ENCODE data around the gene SLC6A2. TPM values are rescaled to one million over a fixed set of nuclear protein-coding genes. Genes with fewer than 3 reads are reported as not detected.
"Not testable (repeated sequence)": the region's sequence is repeated elsewhere in the genome, so short reads cannot be mapped to it uniquely, and the experiment has no call there.

The SLC6A2 gene
- total RNA-seq: not detected in 3 replicates
- long read RNA-seq: 0 reads

- Mint-ChIP-seq H3K36me3 (ENCODE audit: low read depth) (peaks cover 3% of the 10 kb centered on the region), H3K4me3 (ENCODE audit: unreplicated experiment) (peak within 1 kb of the TSS; percentile 49), H3K27ac (ENCODE audit: unreplicated experiment) (no peak within 1 kb of the TSS), H3K9me3 (ENCODE audit: low read depth) (no peaks in the 10 kb centered on the region), H3K27me3 (ENCODE audit: low read depth) (peaks cover 43% of the 10 kb centered on the region), H3K4me1 (ENCODE audit: low read depth) (peaks cover 4% of the 10 kb centered on the region)
- peak; percentile 34 for TF ChIP-seq CTCF (IDR thresholded peaks at IDR 0.05)
- DNase-seq (ENCODE audit: low spot score): no peak
These were observed at the start of gene SLC6A2 for GRCh38 chr16:55655897-55656681. SLC6A2 (plus strand) TSS chr16:55655988; CDS start chr16:55656695, 707 bp downstream.

GRCh38 chr16:55613613-55614335, 42.0 kb upstream of the SLC6A2 start:
- Mint-ChIP-seq H3K9me3 (ENCODE audit: low read depth) (peaks cover 28% of the 10 kb centered on the region), H3K27ac (ENCODE audit: unreplicated experiment) (no peak overlapping the region), H3K27me3 (ENCODE audit: low read depth) (peaks cover 33% of the 10 kb centered on the region), H3K4me1 (ENCODE audit: low read depth) (no peaks in the 10 kb centered on the region), H3K4me3 (ENCODE audit: unreplicated experiment) (no peak overlapping the region), H3K36me3 (ENCODE audit: low read depth) (no peaks in the 10 kb centered on the region)
- DNase-seq (ENCODE audit: low spot score): no peak
- TF ChIP-seq CTCF (IDR thresholded peaks at IDR 0.05): no peak

DNA sequence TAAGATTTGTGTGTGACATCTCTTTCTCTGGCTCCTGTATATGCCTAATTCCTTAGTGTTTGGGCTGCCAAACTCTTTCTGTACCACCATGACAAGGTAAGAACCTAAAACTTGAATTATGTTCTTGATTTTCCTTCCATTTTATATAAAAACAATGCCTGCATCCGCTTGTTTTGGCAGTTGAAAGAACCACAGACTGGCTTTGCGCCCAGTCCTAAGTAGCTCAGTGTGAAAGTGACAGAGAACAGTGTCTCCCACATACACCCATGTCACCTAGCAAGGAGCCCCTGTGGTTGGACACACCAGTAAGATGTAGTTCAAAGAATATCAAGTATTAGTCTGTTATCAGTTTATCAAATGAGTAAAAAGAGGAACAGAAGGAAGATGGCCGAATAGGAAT, 40.7 kb upstream of the SLC6A2 start:
- H3K9me3 Mint-ChIP-seq (ENCODE audit: low read depth): peaks cover 20% of the 10 kb centered on the region
- no peak overlapping the region for H3K4me3 Mint-ChIP-seq (ENCODE audit: unreplicated experiment)
- H3K4me1 Mint-ChIP-seq (ENCODE audit: low read depth): no peaks in the 10 kb centered on the region
- DNase-seq (ENCODE audit: low spot score): no peak
- no peak for TF ChIP-seq CTCF (IDR thresholded peaks at IDR 0.05)
- H3K27me3 Mint-ChIP-seq (ENCODE audit: low read depth): peaks cover 30% of the 10 kb centered on the region
- H3K27ac Mint-ChIP-seq (ENCODE audit: unreplicated experiment): no peak overlapping the region
- no peaks in the 10 kb centered on the region for H3K36me3 Mint-ChIP-seq (ENCODE audit: low read depth)

DNA sequence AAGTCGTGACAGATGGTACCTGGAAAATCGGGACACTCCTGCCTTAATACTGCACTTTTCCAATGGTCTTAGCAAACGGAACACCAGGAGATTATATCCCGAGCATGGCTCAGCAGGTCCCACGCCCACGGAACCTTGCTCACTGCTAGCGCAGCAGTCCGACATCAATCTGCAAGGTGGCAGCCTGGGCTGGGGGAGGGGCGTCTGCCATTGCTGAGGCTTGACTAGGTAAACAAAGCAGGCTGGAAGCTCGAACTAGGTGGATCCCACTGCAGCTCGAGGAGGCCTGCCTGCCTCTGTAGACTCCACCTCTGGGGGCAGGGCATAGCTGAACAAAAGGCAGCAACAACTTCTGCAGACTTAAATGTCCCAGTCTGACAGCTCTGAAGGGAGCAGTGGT, 40.1 kb upstream of the SLC6A2 start:
- Mint-ChIP-seq H3K9me3 (ENCODE audit: low read depth) (peaks cover 19% of the 10 kb centered on the region), H3K27me3 (ENCODE audit: low read depth) (peaks cover 29% of the 10 kb centered on the region)
- not testable (repeated sequence) for DNase-seq (ENCODE audit: low spot score); H3K27ac Mint-ChIP-seq (ENCODE audit: unreplicated experiment); H3K4me1 Mint-ChIP-seq (ENCODE audit: low read depth); H3K36me3 Mint-ChIP-seq (ENCODE audit: low read depth); H3K4me3 Mint-ChIP-seq (ENCODE audit: unreplicated experiment)

DNA sequence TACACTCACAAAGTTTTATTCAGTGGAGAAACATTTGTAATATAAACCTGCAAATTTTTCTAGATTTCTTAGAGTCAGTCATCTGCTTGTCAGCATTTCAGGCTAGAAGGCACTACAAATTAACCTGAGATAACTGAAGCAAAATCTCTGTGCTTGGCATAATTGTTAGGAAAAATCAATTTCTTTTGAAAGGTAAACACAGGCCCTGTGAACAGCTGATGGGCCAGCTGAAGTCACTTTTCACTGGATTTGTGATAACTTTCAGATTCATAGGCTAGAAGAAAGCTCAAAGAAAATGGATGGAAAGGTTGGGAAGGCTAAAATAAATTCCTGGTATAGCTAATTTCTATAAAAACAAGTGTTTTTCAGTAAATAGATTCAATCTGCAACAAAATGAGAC, 34.0 kb upstream of the SLC6A2 start:
- H3K36me3 Mint-ChIP-seq (ENCODE audit: low read depth): no peaks in the 10 kb centered on the region
- no peak for TF ChIP-seq CTCF (IDR thresholded peaks at IDR 0.05)
- H3K4me3 Mint-ChIP-seq (ENCODE audit: unreplicated experiment): no peak overlapping the region
- H3K27ac Mint-ChIP-seq (ENCODE audit: unreplicated experiment): no peak overlapping the region
- H3K4me1 Mint-ChIP-seq (ENCODE audit: low read depth): no peaks in the 10 kb centered on the region
- H3K27me3 Mint-ChIP-seq (ENCODE audit: low read depth): peaks cover 23% of the 10 kb centered on the region
- no peak for DNase-seq (ENCODE audit: low spot score)
- peaks cover 12% of the 10 kb centered on the region for H3K9me3 Mint-ChIP-seq (ENCODE audit: low read depth)
